Ascending aorta (tissue), 2 donors: ENCODE measurements around the gene ANKRD39. TPM values are rescaled to one million over a fixed set of nuclear protein-coding genes. Genes with fewer than 3 reads are reported as not detected.

Source experiments
- DNase-seq, 2 donors: peaks; one replicate each; pipeline ENCODE4 v3.0.0-alpha.2; 2019; ENCODE audit warnings: low spot score in 2 of 2
- H3K27ac ChIP-seq, 2 donors: fragments of 200-600 bp; sonication (generic); one replicate each; pipeline ENCODE4 v1.5.1; 2016 to 2017; ENCODE audit warnings: mild to moderate bottlenecking in 1 of 2
- H3K27me3 ChIP-seq: fragments of 200-600 bp; sonication (generic); one replicate; pipeline ENCODE4 v1.5.1; 2017
- H3K36me3 ChIP-seq, 2 donors: fragments of 200-600 bp; sonication (generic); one replicate each; pipeline ENCODE4 v1.5.1; 2016
- H3K4me1 ChIP-seq, 2 donors: fragments of 200-600 bp; sonication (generic); one replicate each; pipeline ENCODE4 v1.5.1; 2016 to 2017; ENCODE audit warnings: mild to moderate bottlenecking in 1 of 2
- H3K4me3 ChIP-seq, 2 donors: fragments of 200-600 bp; sonication (generic); one replicate each; pipeline ENCODE4 v1.5.1; 2016 to 2017; ENCODE audit warnings: mild to moderate bottlenecking in 1 of 2
- H3K9me3 ChIP-seq, 2 donors: fragments of 200-600 bp; sonication (generic); one replicate each; pipeline ENCODE4 v1.5.1; 2016
- CTCF ChIP-seq, 3 experiments: fragments of 200-600 bp in 2 of 3; fragments of 450-650 bp in 1 of 3; sonication (generic) in 2 of 3; IDR thresholded peaks; one replicate each; pipeline ENCODE4 v1.5.1; 2016 to 2019; ENCODE audit warnings: antibody characterized with exemption in 3 of 3, mild to moderate bottlenecking in 1 of 3, moderate library complexity in 1 of 3
- intact Hi-C: fragments of 100-400 bp; cut with DNase I; formaldehyde crosslinking; loops from one replicate; pipeline ENCODE4 v1.15.1; 2023
- total RNA-seq: library from RNA; depleted of rRNA; stranded (reverse); fragments of >200 nt; gene quantifications from one replicate; pipeline ENCODE4 v1.1.0, GENCODE V29; 2016

Gene ANKRD39
- total RNA-seq, 1 donor from 2014 or later = 2.3 TPM

GRCh38 chr2:96872591-96873349 is 15.0 kb upstream of the ANKRD39 start:
- intact Hi-C loops = loop anchor here (10.0 kb wide), 1 partner anchor 608 kb away; the partner anchor contains the start of genes CIAO1 and TMEM127
- DNase-seq = no peak
- no peak for TF ChIP-seq CTCF (IDR thresholded peaks at IDR 0.05)
- no peaks in the 10 kb centered on the region for H3K9me3 ChIP-seq
- no peaks in the 10 kb centered on the region for H3K36me3 ChIP-seq
- peak overlapping the region; percentile 58 to 61 for H3K27ac ChIP-seq
- peaks cover 7 to 24% of the 10 kb centered on the region in 2 donors for H3K4me1 ChIP-seq
- no peaks in the 10 kb centered on the region for H3K27me3 ChIP-seq
- no peak overlapping the region for H3K4me3 ChIP-seq

DNA sequence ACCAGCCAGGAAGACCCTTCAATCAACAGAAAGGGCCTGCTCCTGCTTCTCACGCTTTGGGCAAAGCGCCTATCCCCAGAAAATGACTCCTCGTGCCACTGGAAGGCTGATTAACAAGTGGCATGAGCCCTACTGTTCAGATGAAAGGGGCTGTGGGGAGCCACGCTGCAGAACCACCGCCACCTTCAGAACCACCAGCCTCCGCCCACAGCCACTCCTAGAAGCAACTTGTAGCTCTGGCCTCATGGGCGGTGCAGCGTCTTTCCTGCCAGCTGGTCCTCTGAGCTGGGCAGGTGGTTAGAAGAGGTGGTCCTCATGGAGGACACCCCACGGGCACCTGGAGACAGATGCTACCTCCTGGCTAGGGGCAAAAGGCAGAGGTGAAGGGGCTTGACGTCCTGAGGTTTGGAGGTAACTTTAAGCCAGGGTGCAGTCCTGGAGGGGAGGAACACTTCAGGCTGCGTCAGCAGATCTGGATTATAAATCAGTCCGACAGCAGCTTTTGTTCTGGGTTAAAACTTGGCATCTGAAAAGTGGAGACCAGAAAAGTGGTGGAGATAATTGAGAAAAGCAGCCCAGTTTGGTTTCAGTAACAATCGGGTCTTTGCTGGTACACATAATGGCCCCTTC is 12.9 kb upstream of the ANKRD39 start:
- intact Hi-C loops = loop anchor here (2.0 to 10.0 kb wide), 2 partner anchors 16 to 606 kb away; partner anchors contain the start of genes CIAO1 and TMEM127
- H3K27ac ChIP-seq = peak overlapping the region; percentile 96 to 99
- DNase-seq = no peak
- no peak for TF ChIP-seq CTCF (IDR thresholded peaks at IDR 0.05)
- peaks cover 18 to 42% of the 10 kb centered on the region in 2 donors for H3K4me1 ChIP-seq
- H3K9me3 ChIP-seq = no peaks in the 10 kb centered on the region
- H3K36me3 ChIP-seq = peaks cover 17% of the 10 kb centered on the region in 2 donors
- H3K4me3 ChIP-seq = peak overlapping the region; percentile 88 to 98
- H3K27me3 ChIP-seq = no peaks in the 10 kb centered on the region

DNA sequence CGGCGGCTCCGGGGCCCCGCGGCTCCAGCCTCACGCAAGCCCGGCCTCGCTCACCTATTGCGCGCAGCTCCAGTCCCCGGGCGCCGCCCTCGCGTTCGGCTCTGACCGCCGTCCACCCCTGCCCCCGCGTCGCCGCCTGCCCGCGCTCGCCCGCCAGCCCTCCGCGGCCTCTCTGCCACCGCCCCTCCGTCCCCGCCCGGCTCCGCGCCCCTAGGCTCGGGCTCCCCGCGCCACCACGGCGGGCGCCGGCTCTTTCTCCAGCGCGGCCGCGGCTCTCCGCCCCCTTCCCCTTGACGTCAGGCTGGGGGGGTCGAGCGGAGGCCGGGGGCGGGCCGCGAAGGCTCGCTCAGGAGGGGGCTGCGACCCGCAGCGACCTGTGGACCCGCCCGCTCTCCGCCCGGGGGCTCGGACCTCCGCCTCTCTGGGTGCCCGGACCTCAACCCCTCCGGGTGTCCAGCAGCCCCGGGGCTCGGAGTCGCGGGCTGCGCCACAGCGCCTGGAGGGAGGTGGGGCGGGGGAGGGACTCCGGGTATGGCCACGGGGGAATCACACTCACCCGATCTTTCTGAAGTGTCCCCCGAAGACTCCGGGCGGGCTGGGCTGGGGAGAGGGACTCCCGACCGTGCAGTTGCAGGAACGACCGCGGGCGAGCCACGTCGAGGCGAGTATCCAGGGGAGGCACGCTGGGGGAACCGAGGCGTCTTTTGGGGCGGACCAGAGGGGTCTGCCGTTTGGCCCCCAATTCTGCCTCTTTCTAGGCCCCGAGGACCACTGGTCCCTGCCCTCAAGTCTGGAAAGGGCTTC is 12.2 kb upstream of the ANKRD39 start, which contains the start of gene SEMA4C:
Gene SEMA4C (minus strand): TSS at position 259 of the 804 bp plus-strand sequence. CDS start 2,194 bp downstream, outside the sequence.
- no peaks in the 10 kb centered on the region for H3K9me3 ChIP-seq
- peak within 1 kb of the TSS; percentile 88 to 98 for H3K4me3 ChIP-seq
- H3K27ac ChIP-seq = peak within 1 kb of the TSS; percentile 96 to 99
- DNase-seq = peak in 1 of 2 donors; percentile 85
- intact Hi-C loops = loop anchor here (1.0 to 10.0 kb wide), 7 partner anchors 12 to 605 kb away; partner anchors contain the start of genes ANKRD36, ANKRD39, CIAO1 and FAHD2B
- peaks cover 18 to 42% of the 10 kb centered on the region in 2 donors for H3K4me1 ChIP-seq
- H3K36me3 ChIP-seq = peaks cover 24 to 25% of the 10 kb centered on the region in 2 donors
- TF ChIP-seq CTCF (IDR thresholded peaks at IDR 0.05) = peak in 1 of 3 experiments; percentile 6
- H3K27me3 ChIP-seq = no peaks in the 10 kb centered on the region

DNA sequence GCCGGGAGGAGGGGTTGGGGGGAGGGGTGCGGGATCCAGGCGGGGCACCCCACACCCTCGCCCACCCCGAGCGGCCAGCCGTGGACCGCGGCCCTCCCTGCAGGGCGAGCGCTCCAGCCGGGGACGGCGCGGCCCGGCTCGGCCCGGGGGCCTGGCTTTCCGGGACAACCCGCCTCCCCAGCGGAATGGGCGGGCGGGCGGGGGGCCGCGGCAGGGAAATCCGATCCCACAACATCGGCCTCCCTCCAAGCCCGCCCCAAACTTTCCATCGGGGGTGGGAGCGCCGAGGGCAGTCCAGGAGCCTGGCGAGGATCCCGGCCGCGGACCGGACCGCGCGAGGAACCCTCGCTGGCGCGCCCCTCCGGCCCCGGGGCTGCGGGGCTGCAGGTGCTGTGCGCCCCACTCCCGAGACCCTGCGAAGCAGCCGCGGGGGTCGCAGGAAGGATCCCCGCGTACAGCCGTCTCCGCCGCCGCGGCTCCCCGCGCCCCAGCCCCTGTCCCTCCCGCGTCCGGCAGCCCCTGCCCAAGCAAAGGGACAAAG is 11.5 kb upstream of the ANKRD39 start:
- H3K9me3 ChIP-seq = no peaks in the 10 kb centered on the region
- peaks cover 31% of the 10 kb centered on the region in 2 donors for H3K36me3 ChIP-seq
- peak overlapping the region; percentile 96 to 99 for H3K27ac ChIP-seq
- DNase-seq = peak in 1 of 2 donors; percentile 92
- TF ChIP-seq CTCF (IDR thresholded peaks at IDR 0.05) = no peak
- no peaks in the 10 kb centered on the region for H3K27me3 ChIP-seq
- H3K4me1 ChIP-seq = peaks cover 18 to 42% of the 10 kb centered on the region in 2 donors
- peak overlapping the region; percentile 88 to 98 for H3K4me3 ChIP-seq
- intact Hi-C loops = loop anchor here (1.0 to 10.0 kb wide), 5 partner anchors 11 to 243 kb away; partner anchors contain the start of genes ANKRD36, ANKRD39 and FAHD2B
